Adrenal gland (tissue), 5 donors: ENCODE results near the gene TBC1D32.
A peak's percentile ranks its signal among the peaks of the same experiment; 100 is the strongest.

Experiments
- POLR2A ChIP-seq, 2 donors: fragments of 450-650 bp; IDR thresholded peaks; one replicate each; pipeline ENCODE4 v1.6.1; 2017; ENCODE audit warnings: antibody characterized with exemption in 2 of 2, mild to moderate bottlenecking in 2 of 2, moderate library complexity in 1 of 2
- TF ChIP-seq, protein P1 (sequence below), 6 experiments: fragments of 450-650 bp in 4 of 6; fragments of 200-600 bp in 2 of 6; sonication (generic) in 1 of 6; IDR thresholded peaks; 1 replicate in 5 of 6; 2 replicates in 1 of 6; pipeline versions ENCODE4 v1.5.1 to v1.8.0; 2016 to 2021; ENCODE audit warnings: antibody characterized with exemption in 6 of 6, mild to moderate bottlenecking in 2 of 6, moderate library complexity in 1 of 6
- donor health status: DM: no; HTN: no; CAD: no.

DNA sequence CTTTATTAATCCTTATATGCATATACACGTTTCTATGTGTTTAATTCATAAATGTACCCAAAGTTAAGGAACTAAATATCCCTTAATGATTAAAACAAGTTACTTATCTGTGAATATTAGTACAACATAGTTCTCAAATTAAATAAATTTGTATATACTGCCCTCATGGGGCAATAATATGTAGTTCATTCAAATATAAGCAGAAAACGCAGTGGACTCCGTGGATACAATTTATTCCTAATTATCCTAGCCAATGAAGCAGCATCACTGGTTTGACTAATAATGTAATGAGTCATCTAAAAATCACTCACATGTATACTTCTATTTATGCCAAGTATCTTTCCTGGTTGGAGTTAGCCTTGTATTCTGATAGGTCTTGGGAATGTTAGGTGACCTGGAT, 111.6 kb downstream of the TBC1D32 start:
- TF ChIP-seq, protein P1, sequence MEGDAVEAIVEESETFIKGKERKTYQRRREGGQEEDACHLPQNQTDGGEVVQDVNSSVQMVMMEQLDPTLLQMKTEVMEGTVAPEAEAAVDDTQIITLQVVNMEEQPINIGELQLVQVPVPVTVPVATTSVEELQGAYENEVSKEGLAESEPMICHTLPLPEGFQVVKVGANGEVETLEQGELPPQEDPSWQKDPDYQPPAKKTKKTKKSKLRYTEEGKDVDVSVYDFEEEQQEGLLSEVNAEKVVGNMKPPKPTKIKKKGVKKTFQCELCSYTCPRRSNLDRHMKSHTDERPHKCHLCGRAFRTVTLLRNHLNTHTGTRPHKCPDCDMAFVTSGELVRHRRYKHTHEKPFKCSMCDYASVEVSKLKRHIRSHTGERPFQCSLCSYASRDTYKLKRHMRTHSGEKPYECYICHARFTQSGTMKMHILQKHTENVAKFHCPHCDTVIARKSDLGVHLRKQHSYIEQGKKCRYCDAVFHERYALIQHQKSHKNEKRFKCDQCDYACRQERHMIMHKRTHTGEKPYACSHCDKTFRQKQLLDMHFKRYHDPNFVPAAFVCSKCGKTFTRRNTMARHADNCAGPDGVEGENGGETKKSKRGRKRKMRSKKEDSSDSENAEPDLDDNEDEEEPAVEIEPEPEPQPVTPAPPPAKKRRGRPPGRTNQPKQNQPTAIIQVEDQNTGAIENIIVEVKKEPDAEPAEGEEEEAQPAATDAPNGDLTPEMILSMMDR (IDR thresholded peaks at IDR 0.05), result peak in 3 of 6 experiments; percentile 13 to 32 (median 26)
- TF ChIP-seq POLR2A (IDR thresholded peaks at IDR 0.05), result no peak
